HFF-Myc (cell line): ENCODE data around the gene HM13.

Experiments used
- DNase-seq: peaks from one replicate; pipeline ENCODE4 v3.0.0-alpha.2; 2011; ENCODE audit warnings: low read depth; ENCODE audit errors: extremely low read depth
- H3K4me3 ChIP-seq: replicated peaks from 2 replicates; pipeline ENCODE4 v1.5.1; 2011; ENCODE audit warnings: low read depth, mild to moderate bottlenecking, control low read depth, low read length
- CTCF ChIP-seq: IDR thresholded peaks from 2 replicates; pipeline ENCODE4 v1.5.1; 2012; ENCODE audit warnings: mild to moderate bottlenecking, low read depth, low read length, control low read depth; ENCODE audit errors: missing control alignments

Gene HM13

GRCh38 chr20:31489152-31489551, 25.1 kb upstream of the HM13 start:
- DNase-seq, result no peak
- TF ChIP-seq CTCF, result no peak
- H3K4me3 ChIP-seq, result no peak overlapping the region

- no peak for TF ChIP-seq CTCF
- H3K4me3 ChIP-seq, result no peak overlapping the region
- no peak for DNase-seq
Measured at GRCh38 chr20:31490752-31491151, 23.5 kb upstream of the HM13 start.

- DNase-seq, result no peak
- H3K4me3 ChIP-seq, result no peak overlapping the region
- TF ChIP-seq CTCF, result peak; percentile 58
Measured at GRCh38 chr20:31494131-31494530, 20.1 kb upstream of the HM13 start.

- no peak for DNase-seq
Measured at GRCh38 chr20:31496761-31497295, 17.4 kb upstream of the HM13 start.

GRCh38 chr20:31497838-31498540, 16.3 kb upstream of the HM13 start:
- no peak overlapping the region for H3K4me3 ChIP-seq
- no peak for DNase-seq

More at GRCh38 chr20:31496761-31497295, 17.4 kb upstream of the HM13 start:
- no peak for TF ChIP-seq CTCF
- no peak overlapping the region for H3K4me3 ChIP-seq

GRCh38 chr20:31500527-31500926, 13.7 kb upstream of the HM13 start:
- no peak for TF ChIP-seq CTCF
- no peak overlapping the region for H3K4me3 ChIP-seq
- no peak for DNase-seq

More at GRCh38 chr20:31497838-31498540, 16.3 kb upstream of the HM13 start:
- TF ChIP-seq CTCF, result no peak
